Activated CD4-positive, alpha-beta T cell treated with anti-CD3 and anti-CD28 coated beads for 4 hours (primary cell): ENCODE results near the gene PRR23E.

ENCODE experiments used
- DNase-seq, 2 donors: peaks; one replicate each; pipeline ENCODE4 v3.0.0-alpha.2; 2020

The PRR23E gene

DNA sequence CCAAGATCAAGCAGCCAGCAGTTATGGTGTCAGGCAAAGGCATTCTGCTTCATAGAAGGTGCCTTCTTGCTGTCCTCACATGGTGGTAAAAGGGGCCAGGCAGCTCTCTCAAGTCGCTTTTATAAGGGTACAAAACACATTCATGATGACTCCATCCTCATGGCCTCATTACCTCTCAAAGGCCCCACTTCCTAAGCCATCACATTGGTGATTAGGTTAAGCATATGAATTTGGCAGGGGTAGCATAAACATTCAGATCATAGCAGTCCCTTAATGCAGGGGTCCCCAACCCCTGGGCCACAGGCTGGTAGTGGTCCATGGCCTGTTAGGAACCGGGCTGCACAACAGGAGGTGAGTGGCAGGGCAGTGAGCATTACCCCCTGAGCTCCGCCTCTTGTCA, 42.8 kb downstream of the PRR23E start:
- DNase-seq: no peak

GRCh38 chr3:127237835-127238234, 44.9 kb downstream of the PRR23E start:
- no peak for DNase-seq

DNA sequence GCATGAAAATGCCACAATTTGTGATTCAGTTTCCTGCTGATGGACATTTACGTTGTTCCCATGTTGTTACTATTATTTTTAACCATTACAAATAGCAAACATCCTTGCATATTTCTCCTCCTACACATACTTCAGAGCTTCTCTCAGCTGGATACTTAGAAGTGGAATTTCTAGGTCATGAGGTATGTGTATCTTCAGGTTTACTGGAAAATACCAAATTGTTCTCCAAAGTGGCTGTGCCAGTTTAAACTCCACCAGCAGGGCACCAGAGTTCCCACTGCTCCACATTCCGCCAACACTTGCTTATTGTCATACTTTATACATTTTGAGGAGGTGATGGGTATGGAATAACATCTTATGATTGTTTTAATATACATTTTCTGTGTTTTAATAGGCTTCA, 45.7 kb downstream of the PRR23E start:
- no peak for DNase-seq

DNA sequence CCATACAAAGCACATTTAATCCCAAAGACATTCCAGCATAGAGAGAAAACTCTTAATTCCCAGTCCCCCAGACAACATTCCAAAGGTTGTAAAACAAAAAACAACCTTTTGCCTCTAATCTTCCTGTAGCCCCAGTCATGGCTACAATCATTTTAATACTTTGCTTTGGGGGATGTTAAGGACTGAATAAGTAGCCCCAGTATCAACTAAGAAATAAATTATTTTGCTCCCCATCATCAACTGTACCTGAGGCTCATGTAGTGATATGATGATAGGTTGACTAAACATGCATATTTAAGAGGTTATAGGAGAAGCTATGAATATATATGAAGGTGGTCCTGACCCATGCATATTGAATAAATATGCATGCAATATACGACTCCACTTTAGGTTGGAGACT, 54.4 kb downstream of the PRR23E start:
- no peak for DNase-seq
